Caco-2 (cell line): ENCODE measurements around the gene NOL11. TPM values are rescaled to one million over a fixed set of nuclear protein-coding genes. Genes with fewer than 3 reads are reported as not detected.

Experiments used
- BruUV-seq: library from RNA; stranded (reverse); fragments of 400-500 nt; replicated peaks from 2 replicates; lab custom pipeline; 2021; lab: Mats Ljungman, UMichigan
- CTCF ChIA-PET: fragments of 300-600 bp; sonication (Branson Sonifier 250); formaldehyde crosslinking; loops from one replicate; lab custom pipeline; 2022; ENCODE audit warnings: antibody characterized with exemption; lab: Charles Lee
- POLR2A ChIA-PET: fragments of 300-600 bp; sonication (Branson Sonifier 250); formaldehyde crosslinking; loops from one replicate; lab custom pipeline; 2022; ENCODE audit warnings: antibody characterized with exemption; lab: Charles Lee
- DNase-seq, 2 experiments: peaks; one replicate each; pipeline versions ENCODE4 v3.0.0 to v3.0.0-alpha.2; 2020 to 2022
- H3K27me3 ChIP-seq: replicated peaks from 2 replicates; pipeline ENCODE4 v1.6.0; 2011; ENCODE audit warnings: low read length; ENCODE audit not compliant: control insufficient read depth, insufficient read depth
- H3K36me3 ChIP-seq: 2 replicates; pipeline ENCODE4 v1.5.1; 2011; ENCODE audit warnings: low read length; ENCODE audit not compliant: control insufficient read depth, insufficient read depth
- H3K4me1 ChIP-seq: fragments of 250-450 bp; sonication (Bioruptor Pico); 2 replicates; pipeline ENCODE4 v1.5.1; 2020; ENCODE audit warnings: mild to moderate bottlenecking
- H3K4me3 ChIP-seq: 2 replicates; pipeline ENCODE4 v1.5.1; 2011; ENCODE audit warnings: low read depth, mild to moderate bottlenecking, control low read depth, low read length
- H3K9me3 ChIP-seq: fragments of 250-450 bp; sonication (Bioruptor Pico); 2 replicates; pipeline ENCODE4 v1.5.1; 2020; ENCODE audit warnings: mild to moderate bottlenecking, moderate library complexity
- H3K27ac Mint-ChIP-seq: one replicate; pipeline ENCODE4 v1.8.0; 2022; ENCODE audit warnings: mixed read lengths; ENCODE audit not compliant: unreplicated experiment
- H3K27me3 Mint-ChIP-seq: one replicate; pipeline ENCODE4 v1.8.0; 2022; ENCODE audit warnings: mixed read lengths; ENCODE audit not compliant: insufficient read depth, unreplicated experiment
- H3K36me3 Mint-ChIP-seq: one replicate; pipeline ENCODE4 v1.8.0; 2022; ENCODE audit warnings: mild to moderate bottlenecking, mixed read lengths; ENCODE audit not compliant: insufficient read depth, unreplicated experiment
- H3K4me1 Mint-ChIP-seq: one replicate; pipeline ENCODE4 v1.8.0; 2022; ENCODE audit warnings: low read depth, mixed read lengths; ENCODE audit not compliant: unreplicated experiment
- H3K4me3 Mint-ChIP-seq: one replicate; pipeline ENCODE4 v1.8.0; 2022; ENCODE audit warnings: mild to moderate bottlenecking, moderate library complexity, mixed read lengths; ENCODE audit not compliant: unreplicated experiment
- H3K9me3 Mint-ChIP-seq: one replicate; pipeline ENCODE4 v1.8.0; 2022; ENCODE audit warnings: mixed read lengths; ENCODE audit not compliant: unreplicated experiment
- CTCF ChIP-seq, 2 experiments: fragments of 200-600 bp in 1 of 2; IDR thresholded peaks; 1 replicate in 1 of 2; 2 replicates in 1 of 2; pipeline versions ENCODE4 v1.5.1 to v1.8.0; 2011 to 2022; ENCODE audit warnings: antibody characterized with exemption in 1 of 2, control low read depth in 1 of 2, inconsistent platforms in 1 of 2, low read depth in 1 of 2, low read length in 1 of 2, mild to moderate bottlenecking in 1 of 2, moderate library complexity in 1 of 2; ENCODE audit not compliant: insufficient read depth in 1 of 2, severe bottlenecking in 1 of 2, unreplicated experiment in 1 of 2
- intact Hi-C: fragments of 100-400 bp; cut with micrococcal nuclease; formaldehyde crosslinking; loops from one replicate; pipeline ENCODE4 v1.10.0; 2022; ENCODE audit not compliant: unreplicated experiment
- total RNA-seq: library from RNA; stranded (reverse); gene quantifications from 2 replicates; pipeline ENCODE4 v1.2.3, GENCODE V29; 2022

Gene NOL11
- total RNA-seq, 1 experiment from 2014 or later = 73.6 TPM

DNA sequence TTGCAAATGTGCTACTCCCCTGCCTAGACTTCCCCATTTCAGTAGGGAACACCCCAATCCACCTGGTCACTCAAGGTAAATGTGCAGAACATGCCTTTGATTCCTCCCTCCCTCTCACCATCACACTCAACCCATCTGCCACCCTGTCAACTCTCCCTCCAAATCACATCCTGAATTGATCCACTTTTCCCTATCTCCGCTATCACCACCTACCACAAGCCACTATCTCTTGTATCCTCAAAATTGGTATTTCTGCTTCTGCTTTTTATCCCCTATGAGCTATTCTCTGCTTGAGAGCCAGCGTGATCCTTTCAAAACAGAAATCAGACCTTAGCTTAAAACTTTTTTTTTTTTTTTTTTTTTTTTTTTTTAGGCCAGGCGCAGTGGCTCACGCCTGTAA is 5.4 kb upstream of the NOL11 start:
- Mint-ChIP-seq H3K27me3 (no peaks in the 10 kb centered on the region), H3K4me1 (peaks cover 6% of the 10 kb centered on the region), H3K36me3 (peaks cover 12% of the 10 kb centered on the region), H3K9me3 (no peaks in the 10 kb centered on the region), H3K4me3 (no peak overlapping the region), H3K27ac (no peak overlapping the region)
- Histone ChIP-seq H3K4me1 (peaks cover 8% of the 10 kb centered on the region; the same call in 1 of the 2 replicates), H3K27me3 (no peaks in the 10 kb centered on the region), H3K36me3 (no peaks in the 10 kb centered on the region), H3K4me3 (no peak overlapping the region), H3K9me3 (no peaks in the 10 kb centered on the region)
- CTCF ChIA-PET = interaction anchor here (0.6 kb wide), 1 partner anchor 88 kb away, joined by 3 read pairs; no protein-coding TSS in a partner anchor
- no peak for DNase-seq
- intact Hi-C loops = no loop called here
- no peak for TF ChIP-seq CTCF (IDR thresholded peaks at IDR 0.05; ENCODE audit: insufficient read depth in 1 of 2, low read depth in 1 of 2, low read length in 1 of 2, severe bottlenecking in 1 of 2, unreplicated experiment in 1 of 2)
- POLR2A ChIA-PET = interaction anchor here (0.6 kb wide), 2 partner anchors 79 to 156 kb away, joined by 4 to 5 read pairs; no protein-coding TSS in a partner anchor
- BruUV-seq = no TSS peak

DNA sequence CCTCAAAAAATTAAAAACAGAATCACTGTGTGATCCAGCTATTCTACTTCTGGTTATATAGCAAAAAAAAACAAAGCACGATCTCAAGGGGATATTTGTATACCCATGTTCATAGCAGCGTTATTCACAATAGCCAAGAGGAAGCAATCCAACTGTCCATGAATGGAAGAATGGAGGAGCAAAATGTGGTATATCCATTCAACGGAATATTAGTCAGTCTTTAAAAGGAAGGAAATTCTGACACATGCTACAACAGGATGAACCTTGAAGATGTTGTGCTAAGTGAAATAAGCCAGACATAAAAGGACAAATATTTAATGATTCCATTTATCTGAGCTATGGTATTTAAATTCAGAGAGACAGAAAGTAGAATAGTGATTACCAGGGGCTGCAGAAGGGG is 4.6 kb upstream of the NOL11 start:
- Histone ChIP-seq H3K27me3 (no peaks in the 10 kb centered on the region), H3K4me1 (peaks cover 8% of the 10 kb centered on the region; the same call in 1 of the 2 replicates), H3K36me3 (no peaks in the 10 kb centered on the region), H3K4me3 (no peak overlapping the region), H3K9me3 (no peaks in the 10 kb centered on the region)
- Mint-ChIP-seq H3K4me3 (no peak overlapping the region), H3K27ac (no peak overlapping the region), H3K27me3 (no peaks in the 10 kb centered on the region), H3K36me3 (peaks cover 19% of the 10 kb centered on the region), H3K4me1 (peaks cover 4% of the 10 kb centered on the region), H3K9me3 (no peaks in the 10 kb centered on the region)
- no peak for TF ChIP-seq CTCF (IDR thresholded peaks at IDR 0.05; ENCODE audit: insufficient read depth in 1 of 2, low read depth in 1 of 2, low read length in 1 of 2, severe bottlenecking in 1 of 2, unreplicated experiment in 1 of 2)
- DNase-seq = no peak
- ChIA-PET CTCF (interaction anchor here (0.6 kb wide), 1 partner anchor 87 kb away, joined by 3 read pairs; no protein-coding TSS in a partner anchor), POLR2A (no interaction called here)
- no TSS peak for BruUV-seq
- intact Hi-C loops = no loop called here

GRCh38 chr17:67716405-67716798 is 1.3 kb upstream of the NOL11 start:
- Mint-ChIP-seq H3K4me1 (no peaks in the 10 kb centered on the region), H3K27me3 (no peaks in the 10 kb centered on the region), H3K27ac (peak overlapping the region; percentile 50), H3K9me3 (no peaks in the 10 kb centered on the region), H3K36me3 (peaks cover 32% of the 10 kb centered on the region), H3K4me3 (peak overlapping the region; percentile 99)
- CTCF ChIA-PET = no interaction called here
- H3K27me3 ChIP-seq = no peaks in the 10 kb centered on the region
- no peaks in the 10 kb centered on the region for H3K9me3 ChIP-seq
- H3K36me3 ChIP-seq = no peaks in the 10 kb centered on the region
- no peak overlapping the region for H3K4me3 ChIP-seq
- H3K4me1 ChIP-seq = peaks cover 7% of the 10 kb centered on the region; the same call in 1 of the 2 replicates
- TF ChIP-seq CTCF (IDR thresholded peaks at IDR 0.05; ENCODE audit: insufficient read depth in 1 of 2, low read depth in 1 of 2, low read length in 1 of 2, severe bottlenecking in 1 of 2, unreplicated experiment in 1 of 2) = no peak
- POLR2A ChIA-PET = no interaction called here
- no peak for DNase-seq
- intact Hi-C loops = no loop called here
- no TSS peak for BruUV-seq
